ENCODE measurements around the gene SUN5.

SUN5 gene

DNA sequence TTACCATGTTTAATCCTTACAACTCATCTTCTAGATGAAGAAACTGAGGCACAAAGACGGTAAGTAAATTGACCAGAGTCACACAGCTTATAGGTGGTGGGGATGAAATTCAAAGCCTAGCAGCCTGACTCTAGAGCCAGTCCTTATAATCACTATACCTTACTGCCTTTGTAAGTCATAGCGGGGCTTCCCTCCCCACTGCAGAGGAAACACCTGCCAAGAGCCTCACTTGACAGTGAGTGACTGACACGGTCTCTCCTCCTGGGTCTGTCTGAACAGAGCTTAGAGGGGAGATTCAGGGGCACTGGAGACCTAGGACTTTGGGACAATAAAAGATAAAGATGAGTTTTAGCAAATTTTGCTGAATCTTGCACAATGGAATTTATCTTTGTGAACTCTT is 12.8 kb downstream of the SUN5 start:
- DNase-seq, result no peak

DNA sequence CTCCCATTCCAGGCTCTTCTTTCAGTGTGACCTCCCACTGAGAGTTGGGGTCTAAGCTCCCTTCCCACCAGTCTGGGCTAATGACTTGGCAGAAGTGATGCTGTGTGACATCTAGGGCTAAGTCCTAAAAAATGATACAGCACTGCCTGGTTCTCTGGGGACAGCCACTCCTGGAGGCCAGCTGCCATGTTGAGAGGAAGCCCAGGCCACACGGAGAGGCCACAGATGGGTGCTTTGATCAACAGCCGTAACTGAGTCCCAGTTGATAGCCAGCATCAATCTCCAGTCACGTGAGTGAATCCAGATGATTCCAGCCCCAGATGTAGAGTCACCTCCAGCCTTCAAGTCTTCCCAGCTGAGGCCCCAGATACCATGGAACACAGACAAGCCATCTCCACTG is 13.8 kb downstream of the SUN5 start:
- no peak for DNase-seq

DNA sequence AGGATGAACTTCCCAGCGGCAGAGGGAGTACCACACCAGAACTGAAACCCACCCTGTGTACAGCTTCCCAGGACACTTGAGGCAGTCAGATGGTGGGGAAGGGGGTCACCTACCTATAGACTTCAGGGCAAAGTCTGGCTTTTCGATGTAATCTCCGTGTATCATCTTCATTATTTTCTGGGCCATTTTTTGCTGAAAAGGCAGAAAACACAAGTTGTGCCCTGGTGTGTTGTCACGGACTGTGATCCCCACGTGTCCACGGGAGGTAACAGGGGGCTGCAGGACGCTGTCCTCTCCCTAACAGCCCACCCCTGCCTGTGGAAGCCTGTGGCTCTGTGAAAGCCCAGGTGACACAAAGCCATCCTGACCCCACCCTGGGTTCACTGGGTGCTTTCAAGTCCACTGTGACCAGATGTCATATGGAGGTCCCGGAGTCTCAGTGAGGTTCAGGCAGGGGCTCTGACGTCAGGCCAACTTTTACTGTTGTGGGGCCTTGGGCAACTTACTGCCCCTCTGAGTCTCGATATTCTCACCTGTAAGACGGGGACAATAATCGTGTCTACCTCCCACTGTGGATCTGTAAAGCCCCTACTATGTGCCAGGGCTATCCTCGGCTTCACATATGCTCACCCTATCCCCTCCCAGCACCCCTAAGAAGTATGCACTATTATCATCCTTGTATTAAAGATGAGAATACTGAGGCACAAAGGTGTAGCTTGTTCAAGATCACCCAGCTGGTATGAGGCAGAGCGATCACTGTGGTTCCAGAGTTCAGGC is 14.5 kb downstream of the SUN5 start:
- no peak for DNase-seq

DNA sequence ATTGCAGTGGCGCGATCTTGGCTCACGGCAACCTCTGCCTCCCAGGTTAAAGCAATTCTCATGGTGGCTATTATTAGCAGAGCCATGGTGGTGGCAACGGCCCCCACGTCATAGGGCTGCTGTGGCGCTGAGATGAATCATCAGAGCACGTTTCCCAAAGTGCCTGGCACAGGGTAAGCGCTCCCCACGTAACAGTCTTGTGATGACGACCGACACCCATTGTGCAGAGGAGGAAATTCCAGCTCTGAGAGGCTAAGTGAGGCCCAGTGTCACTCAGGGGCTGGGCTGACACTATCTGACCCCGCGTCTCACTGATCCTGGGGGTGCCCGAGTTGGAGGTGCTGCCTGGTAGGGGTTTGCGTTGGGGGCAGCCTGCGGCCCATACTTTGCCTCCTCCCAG is 16.2 kb downstream of the SUN5 start:
- DNase-seq, result peak in 1 of 2 donors; percentile 7

DNA sequence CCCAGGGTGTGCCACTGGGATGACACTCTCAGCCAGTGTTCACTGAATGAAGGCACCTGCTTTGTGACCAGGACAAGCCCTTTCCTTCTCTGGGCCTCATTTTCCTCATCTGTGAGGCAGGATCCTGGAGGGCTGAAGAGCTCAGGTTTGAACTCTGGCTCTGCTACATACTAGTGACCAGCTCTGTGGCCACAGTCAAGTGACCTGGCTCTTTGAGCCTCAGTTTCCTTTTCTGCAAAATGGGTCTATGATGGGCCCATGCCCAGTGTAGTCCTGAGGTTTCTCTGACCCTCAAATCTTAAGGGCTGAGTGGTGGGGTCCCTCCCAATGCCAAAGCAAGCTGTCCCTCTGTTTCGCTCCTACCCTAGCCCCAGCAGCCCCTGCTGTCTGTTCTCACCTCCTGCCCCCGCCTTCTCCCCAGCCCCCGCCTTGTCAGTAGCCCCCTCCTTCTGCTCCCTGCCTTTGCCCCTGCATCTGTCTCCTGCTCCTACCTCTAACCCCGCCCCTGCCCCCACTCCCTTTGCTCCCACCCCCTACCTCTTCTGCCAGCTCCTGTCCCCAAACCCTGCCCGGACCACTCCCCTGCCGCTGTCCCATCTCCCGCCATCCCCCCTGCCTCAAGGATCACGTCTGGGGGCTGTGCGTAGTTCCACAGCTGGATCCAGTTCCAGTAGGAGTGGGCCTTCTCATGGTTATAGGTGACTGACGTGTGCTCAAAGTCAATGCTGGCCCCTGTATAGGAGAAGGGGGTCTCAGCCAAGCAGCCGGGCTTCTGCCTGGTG is 17.0 kb downstream of the SUN5 start:
- DNase-seq, result no peak

DNA sequence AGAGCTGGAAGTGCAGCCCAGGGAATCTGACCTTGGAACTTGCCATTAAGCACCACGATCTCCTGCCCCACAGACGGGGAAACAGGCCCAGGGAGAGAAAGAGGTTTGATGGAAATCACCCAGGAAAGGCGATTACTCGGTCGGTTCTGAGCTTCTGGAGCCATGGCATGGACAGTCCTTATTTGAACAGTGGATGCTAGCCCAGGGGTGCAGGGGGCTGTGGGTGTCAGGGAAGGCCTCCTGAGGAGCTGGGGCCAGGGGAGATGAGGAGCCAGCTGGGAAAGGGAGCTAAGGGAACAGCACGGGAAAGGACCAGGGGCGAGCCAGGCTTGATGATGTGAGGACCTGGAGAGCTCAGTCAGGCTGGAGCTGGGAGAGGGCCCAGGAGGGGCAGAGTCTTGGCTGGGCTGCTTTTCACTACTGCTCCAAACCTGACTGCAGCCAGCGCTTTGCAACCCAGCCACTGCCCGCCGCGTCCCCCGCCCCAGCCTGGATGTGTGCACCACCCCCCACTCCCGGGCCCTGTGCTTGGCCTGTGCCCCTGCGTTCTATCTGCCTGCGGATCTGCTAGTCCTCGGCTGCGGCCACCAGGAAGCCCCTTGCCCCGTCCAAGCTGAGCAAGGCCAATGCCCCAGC is 17.8 kb downstream of the SUN5 start:
- DNase-seq, result no peak

DNA sequence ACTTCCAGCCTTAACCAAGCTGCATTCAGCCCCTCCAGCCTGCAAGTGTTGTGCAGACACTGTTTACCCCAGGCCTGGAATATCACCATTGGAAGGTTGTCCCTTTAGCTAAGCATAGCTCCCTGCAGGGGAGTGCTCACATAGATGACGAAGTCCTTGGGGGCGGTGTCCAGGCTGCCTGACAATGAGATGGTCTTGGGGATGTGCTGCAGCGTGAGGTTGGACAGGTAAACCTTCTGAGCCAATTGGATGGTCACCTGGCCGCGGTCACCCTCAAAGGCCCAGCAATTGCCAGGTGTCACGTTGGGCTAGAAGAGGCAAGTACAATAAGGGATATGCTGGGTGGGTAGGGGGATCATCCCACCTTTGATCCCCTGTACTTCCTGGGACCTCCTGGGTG is 18.6 kb downstream of the SUN5 start:
- no peak for DNase-seq

DNA sequence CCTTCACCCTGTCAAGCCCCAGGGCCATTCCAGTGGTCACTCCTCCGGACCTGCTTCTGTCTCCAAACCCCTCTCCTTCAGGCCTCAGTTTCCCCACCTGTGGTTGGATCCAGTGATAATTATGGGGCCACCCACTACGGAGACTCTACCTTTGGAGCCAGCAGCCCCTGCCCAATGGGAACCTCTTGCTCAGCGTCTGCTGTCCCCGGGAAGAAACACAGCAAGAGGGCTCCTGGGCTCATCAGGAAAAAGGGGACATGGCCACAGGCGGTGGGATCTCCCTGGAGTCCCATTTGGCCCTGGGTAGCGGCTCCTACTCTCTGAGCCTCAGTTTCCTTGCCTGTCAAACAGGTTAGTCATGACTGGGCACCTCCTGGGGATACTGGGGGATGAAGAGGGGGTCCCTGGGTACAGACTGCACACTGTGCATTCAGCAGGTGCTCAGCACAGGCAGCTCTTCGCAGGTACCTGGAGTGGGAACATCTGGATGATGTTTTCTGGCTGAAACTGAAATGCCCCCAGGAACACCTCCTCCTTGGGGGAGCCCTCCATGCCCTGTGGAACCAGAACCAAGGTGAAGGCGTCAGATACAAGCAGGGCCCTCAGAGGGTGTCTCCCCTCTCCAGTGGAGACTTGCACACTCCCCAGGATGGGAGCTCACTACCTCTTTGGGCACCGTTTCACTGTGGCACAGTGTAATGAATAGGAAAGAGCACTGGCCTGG is 19.4 kb downstream of the SUN5 start:
- no peak for DNase-seq

DNA sequence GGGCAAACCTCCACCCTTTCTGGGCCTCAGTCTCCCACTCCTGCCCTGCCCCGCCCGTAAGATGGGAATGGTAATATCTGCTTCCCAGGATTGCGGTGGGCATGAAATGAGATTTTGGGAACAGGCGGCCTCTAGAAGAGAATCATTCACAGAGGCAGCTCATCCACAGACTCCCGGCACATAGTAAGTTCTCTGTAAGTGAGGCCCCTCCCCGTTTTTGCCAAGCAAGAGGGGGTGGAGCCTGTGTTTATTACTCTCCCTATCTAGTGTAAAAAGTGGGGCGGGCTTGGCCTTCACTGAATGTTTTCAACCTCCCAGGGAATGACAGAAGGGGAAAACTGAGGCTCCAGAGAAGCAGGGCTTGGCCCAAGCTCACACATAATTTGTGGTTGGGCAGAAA is 20.0 kb downstream of the SUN5 start:
- DNase-seq, result no peak

DNA sequence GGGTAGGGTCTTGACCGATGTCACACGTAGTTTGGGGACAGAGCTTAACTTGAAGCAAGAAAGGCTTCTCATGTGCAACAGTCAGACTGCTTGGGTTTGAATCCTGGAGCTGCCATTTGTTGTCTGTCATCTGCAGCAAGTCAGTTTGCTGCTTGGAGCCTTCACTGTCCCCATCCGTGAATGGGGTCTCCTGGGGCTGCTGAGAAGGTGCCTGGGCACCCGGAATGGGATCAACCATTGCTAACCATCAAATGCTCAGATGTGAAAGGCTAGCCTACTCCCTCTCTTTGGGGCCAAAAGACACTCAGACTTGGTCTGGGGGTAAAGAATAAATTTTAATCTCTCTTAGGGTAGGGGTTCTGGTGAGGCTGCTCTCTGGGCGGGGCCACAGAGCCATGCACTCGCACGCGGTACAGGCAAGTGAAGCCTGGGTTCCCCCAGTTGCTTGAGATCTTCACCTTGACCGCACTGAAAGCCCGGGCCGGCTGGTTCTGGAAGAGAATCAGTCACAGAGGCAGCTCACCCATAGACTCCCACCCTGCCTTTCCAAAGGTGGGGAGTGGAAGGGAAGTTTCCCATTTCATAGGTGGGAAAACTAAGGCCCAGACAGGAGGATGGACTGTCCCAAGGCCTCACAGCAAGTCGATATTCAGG is 20.6 kb downstream of the SUN5 start:
- DNase-seq, result no peak

DNA sequence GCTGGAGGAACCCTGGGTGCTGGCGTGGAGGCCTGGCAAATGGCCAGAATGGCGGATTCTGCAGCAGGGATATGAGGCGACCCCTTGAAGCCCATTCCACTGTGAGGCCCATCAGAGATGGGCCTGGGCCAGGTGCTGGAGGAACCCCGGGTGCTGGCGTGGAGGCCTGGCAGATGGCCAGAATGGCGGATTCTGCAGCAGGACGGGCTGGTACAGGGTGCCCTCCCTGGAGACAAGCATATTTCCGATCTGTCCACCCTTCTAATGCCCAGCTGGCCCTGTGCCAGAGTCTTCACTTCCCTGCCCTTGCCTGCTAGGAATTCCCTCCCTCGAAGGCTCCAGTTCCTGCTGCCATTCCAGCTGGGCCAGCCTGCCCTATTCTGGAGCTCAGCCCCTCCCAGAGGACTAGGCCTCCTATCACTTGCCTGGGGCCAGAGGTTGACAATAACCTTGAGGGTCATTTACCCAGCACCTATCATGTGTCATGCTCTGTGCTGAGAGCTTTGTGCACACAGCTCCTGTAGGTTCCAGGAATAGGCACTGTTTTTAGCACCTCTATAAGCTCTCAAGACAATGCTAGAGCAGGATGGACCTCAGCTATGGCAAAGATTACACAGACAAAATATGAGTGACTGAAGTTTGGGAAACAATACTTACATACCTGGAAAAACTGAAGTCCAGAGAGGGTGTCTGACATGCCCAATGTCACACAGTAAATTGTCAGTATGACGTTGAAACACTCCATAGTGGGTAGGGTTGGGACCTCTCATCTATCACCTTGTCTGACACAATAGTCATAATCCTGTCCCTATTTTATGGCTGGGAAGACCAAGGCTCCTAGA is 21.4 kb downstream of the SUN5 start:
- no peak for DNase-seq

DNA sequence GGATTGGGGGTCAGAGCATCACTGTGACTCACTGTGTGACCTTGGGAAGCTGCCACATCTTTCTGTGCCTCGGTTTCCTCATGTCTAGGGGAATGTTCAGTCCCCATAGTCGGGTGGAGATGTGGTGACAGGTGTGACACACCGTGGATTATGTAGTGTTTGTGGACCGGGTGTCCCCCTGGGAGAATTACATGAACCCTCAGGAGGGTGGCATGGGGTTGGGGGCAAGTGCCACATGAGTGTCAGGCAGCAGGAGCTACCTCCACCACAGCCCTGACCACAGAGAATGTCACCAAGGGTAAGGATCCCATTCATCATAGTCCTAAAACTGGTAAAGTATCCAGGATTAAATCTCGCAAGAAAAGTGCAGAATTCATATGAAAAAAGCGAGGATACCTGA is 23.2 kb downstream of the SUN5 start:
- DNase-seq, result no peak

DNA sequence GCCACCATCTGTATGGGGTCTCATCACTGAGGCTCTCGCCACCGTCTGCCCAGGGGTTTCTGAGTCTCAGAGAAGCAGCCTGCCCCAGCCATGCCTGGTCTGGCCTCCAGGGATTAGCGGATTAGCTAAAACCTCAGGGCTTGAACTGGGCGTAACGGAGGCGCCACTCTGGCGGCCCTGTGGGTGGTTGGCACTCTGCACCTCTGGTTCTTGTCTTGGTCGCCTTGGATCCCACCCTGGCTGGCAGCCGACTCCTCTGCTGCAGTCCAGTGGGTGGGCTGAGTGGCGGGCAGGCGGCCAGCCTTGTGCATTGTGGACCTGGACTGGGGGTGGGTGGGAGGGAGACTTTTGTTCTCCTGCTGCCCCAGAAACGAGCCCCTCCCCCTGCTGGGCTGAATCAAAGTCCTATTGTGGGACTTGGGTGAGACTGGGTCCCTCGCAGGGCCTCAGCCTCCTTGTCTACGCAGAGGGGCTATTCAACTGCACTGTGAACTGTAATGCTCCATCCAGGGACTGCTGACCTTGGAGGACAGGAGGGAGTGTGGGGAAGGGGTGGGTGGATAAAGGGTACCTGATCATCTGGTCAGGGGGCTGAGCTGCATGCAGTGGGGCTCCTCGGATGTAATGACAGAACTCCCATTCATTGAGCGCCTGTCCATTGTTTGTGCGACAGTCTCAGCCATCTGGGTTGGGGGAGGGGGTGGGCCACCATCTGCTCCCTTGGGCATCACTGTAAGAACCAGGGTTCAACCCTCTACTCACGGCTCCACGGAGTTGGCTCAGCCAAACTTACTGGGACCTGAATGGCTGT is 23.9 kb downstream of the SUN5 start:
- DNase-seq, result no peak

DNA sequence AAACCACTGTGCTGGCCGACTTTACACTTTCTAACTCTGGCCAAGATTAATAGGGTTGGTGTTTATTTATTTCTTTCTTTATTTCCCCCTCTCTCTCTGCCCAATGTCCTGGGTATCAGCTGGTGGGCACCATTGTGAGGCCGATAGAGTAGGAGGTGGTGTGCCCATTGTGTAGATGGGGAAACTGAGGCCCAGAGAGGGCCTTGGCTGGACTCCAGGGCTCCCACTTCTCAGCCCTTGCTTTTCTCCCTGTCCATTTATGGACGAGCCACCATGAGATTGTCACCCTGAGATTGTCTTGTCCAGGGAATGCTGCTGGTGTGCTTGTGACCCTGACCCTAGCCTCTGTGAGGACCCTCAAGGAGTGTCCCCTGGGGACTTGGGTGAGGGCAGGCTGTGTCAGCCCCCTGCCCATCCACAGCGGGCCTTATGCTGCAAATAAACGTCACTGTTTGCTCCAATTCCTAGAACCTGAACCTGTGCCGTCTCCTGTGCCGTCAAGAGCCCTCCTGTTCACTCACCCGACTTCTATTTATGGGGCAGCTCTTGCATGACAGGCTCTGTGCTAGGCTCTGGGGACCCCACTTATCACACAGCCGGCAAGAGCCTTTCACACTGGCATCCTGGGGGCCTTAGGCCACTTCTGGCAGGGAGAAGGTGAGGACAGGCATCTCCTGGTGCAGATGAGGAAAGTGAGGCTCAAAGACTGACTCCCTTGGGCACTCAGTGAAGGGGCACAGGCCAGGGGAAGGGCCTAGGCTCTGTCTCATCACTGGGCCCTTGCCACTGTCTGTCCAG is 24.8 kb downstream of the SUN5 start:
- DNase-seq, result no peak

DNA sequence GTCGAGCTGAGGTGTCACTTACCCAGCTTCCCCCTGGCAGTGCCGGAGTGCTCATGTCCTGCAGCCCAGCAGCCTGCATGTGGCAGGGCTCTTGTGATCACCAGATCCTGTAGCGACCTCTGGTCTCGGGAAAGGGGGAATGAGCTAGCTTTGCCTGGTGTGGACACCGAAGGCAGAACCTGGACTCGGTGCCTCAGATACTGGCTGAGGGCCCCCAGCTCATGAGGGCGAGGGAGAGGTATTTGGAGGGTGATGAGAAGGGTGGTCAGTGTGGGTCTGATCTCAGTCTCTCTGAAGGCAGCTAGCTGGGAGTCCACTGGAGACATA is 26.3 kb downstream of the SUN5 start:
- no peak for DNase-seq

DNA sequence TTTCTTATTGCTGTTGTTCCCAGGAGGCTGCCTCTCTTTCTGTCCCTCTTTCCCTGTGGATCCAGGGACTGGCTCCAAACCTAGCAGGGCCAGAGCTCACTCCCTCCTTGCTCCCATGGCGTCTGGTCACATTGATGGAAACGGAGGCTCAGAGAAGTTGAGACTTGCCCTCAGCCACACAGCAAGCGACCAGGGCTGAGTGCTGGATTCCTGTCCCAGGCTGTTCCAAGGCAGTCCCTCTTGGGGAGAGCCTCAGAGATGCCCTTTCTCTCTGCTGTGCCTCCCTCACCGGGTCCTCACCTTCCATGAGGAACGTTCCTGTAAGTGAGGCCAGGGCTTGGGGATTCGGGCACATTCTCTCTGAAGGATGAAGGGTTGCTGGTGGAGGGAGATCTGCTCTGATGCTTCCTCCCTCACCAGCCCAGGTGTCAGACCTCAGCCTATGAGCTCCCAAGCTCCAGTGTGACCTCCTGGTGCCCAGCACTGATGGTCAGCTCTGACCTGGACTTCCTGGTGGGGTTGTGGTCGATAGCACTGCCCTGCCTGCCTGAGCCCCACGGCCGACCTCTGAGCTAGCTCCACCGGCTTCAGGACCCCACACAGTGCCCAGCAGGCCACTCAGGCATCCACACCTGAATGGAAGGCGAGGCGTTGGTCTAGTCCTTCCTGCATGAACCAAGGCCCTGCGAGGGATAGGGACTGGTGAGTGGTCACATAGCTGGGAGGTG is 26.8 kb downstream of the SUN5 start:
- no peak for DNase-seq

DNA sequence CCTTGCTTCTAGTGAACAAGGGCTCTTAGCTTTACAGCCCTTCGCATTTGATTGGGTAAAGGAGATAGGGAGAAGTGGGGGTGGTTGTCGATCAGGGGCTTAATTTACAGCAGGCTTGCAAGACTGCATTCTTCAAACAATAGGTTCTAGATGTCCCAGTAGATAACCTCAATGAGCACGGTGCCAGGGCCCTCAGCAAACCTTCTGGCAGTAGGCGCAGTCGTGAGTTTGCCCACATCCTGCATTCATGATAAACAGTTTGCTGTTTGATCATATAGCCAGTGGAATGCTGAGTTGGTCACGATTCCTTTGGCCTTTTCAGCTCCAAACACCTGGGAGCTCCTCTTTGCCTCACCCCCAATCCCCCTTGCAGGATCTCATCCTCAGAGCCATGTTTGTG is 27.5 kb downstream of the SUN5 start:
- DNase-seq, result no peak

DNA sequence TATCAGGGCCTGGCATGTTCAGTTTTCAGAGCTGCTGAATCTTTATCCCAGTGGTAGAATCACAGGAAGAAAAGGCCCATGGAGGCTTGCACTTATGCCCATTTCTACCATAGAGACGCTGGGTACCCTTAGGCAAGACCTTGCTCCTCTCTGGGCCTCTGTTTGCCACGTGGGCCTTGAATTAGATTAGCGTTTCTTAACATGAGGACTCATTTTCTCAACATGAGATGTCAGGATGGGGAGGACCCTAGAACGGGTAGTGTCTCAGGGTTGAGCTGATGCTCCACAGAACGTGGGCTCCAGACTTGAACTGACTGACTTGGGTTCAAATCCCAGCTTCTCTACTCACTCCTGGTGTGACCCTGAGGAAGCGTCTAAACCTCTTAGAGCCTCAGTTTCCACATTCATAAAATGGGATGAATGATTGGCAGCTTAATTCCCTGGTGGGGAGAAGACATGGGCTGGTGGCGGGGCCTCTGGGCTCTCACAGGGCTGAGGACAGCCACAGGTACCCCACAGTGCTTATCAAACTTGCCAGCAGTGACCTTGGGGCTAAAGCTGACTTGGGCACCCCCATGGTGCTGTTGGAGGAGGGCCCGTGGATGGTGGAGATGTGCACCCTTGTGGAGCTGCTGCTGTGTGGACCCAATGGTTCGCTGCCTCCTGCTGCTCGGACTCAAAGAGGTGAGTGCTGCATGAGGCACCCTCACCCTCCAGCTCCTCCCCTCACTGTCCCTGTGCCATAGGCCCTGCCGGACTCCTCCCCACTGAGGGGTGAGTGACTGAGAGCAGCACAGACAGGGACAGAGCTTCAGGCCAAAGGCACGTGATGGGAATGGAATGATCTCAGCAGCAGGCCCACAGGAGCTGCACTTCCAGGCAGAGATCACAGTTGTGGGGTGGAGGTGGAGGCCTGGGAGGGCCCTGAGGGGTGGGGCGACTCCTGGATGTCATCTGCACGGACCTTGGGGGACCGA is 28.2 kb downstream of the SUN5 start:
- no peak for DNase-seq
